GM12878 (cell line): ENCODE results near the gene TRIM72. TPM values are rescaled to one million over a fixed set of nuclear protein-coding genes. Genes with fewer than 3 reads are reported as not detected.

Source experiments
- ATAC-seq: fragments of 200-7000 bp; cut with Tn5 transposase; 3 replicates; pipeline ENCODE4 v1.9.1; 2020; ENCODE audit warnings: mild to moderate bottlenecking, moderate library complexity
- BruUV-seq: library from RNA; stranded (reverse); fragments of 400-500 nt; replicated peaks from 2 replicates; lab custom pipeline; 2021; lab: Mats Ljungman, UMichigan
- CTCF ChIA-PET: fragments of 300-600 bp; sonication (Branson Sonifier 250); formaldehyde crosslinking; extraction: SDS; loops from one replicate; lab custom pipeline; 2021; ENCODE audit warnings: inconsistent platforms; lab: Yijun Ruan, JAX
- POLR2A ChIA-PET: fragments of 350-600 bp; formaldehyde crosslinking; extraction: SDS; loops from one replicate; lab custom pipeline; 2021; ENCODE audit warnings: inconsistent platforms; lab: Charles Lee
- RAD21 ChIA-PET: fragments of 300-600 bp; sonication (Branson Sonifier 250); formaldehyde crosslinking; loops from one replicate; lab custom pipeline; 2023; ENCODE audit warnings: antibody characterized with exemption; ENCODE audit not compliant: unreplicated experiment; lab: Charles Lee
- SMC1A ChIA-PET: fragments of 300-600 bp; sonication (Branson Sonifier 250); formaldehyde crosslinking; loops from one replicate; lab custom pipeline; 2023; ENCODE audit not compliant: unreplicated experiment, uncharacterized antibody; lab: Charles Lee
- DNase-seq: peaks from one replicate; pipeline ENCODE4 v3.0.0-alpha.2; 2011; ENCODE audit warnings: low read depth, low spot score
- FAIRE-seq: peaks from 3 replicates; lab custom pipeline; 2011; peaks lifted over from hg19 to GRCh38; lab: Jason Lieb, UNC
- H2AFZ ChIP-seq: 2 replicates; pipeline ENCODE4 v1.6.0; 2011; ENCODE audit warnings: low read depth, low read length, control low read depth; ENCODE audit not compliant: control insufficient read depth
- H3K27ac ChIP-seq: 2 replicates; pipeline ENCODE4 v1.5.1; 2011; ENCODE audit warnings: control low read depth; ENCODE audit not compliant: control insufficient read depth, insufficient read depth
- H3K27me3 ChIP-seq, 2 experiments: replicated peaks in 1 of 2; 2 replicates each; pipeline versions ENCODE4 v1.6.0 to v1.6.1; 2011; ENCODE audit warnings: low read length in 1 of 2; ENCODE audit not compliant: control insufficient read depth in 2 of 2, insufficient read depth in 2 of 2
- H3K36me3 ChIP-seq, 2 experiments: 2 replicates each; pipeline ENCODE4 v1.5.1; 2011; ENCODE audit warnings: low read length in 1 of 2; ENCODE audit not compliant: control insufficient read depth in 2 of 2, insufficient read depth in 2 of 2
- H3K4me1 ChIP-seq: 2 replicates; pipeline ENCODE4 v1.6.1; 2011; ENCODE audit warnings: mild to moderate bottlenecking, low read length, moderate library complexity, mixed read lengths; ENCODE audit not compliant: control insufficient read depth, insufficient read depth
- H3K4me2 ChIP-seq: 2 replicates; pipeline ENCODE4 v1.6.0; 2011; ENCODE audit warnings: control low read depth; ENCODE audit not compliant: control insufficient read depth, insufficient read depth
- H3K4me3 ChIP-seq: fragments of 200-600 bp; sonication (generic); 2 replicates; pipeline ENCODE4 v1.5.1; 2016
- H3K79me2 ChIP-seq: 2 replicates; pipeline ENCODE4 v1.6.0; 2011; ENCODE audit warnings: low read length; ENCODE audit not compliant: control insufficient read depth, insufficient read depth
- H3K9ac ChIP-seq: 2 replicates; pipeline ENCODE4 v1.8.0; 2011; ENCODE audit warnings: low read length, control low read depth, mixed read lengths; ENCODE audit not compliant: control insufficient read depth, insufficient read depth
- H3K9me3 ChIP-seq: replicated peaks from 3 replicates; pipeline ENCODE4 v1.5.1; 2011; ENCODE audit warnings: mild to moderate bottlenecking, low read length; ENCODE audit not compliant: control insufficient read depth, insufficient read depth
- H4K20me1 ChIP-seq: 2 replicates; pipeline ENCODE4 v1.6.0; 2011; ENCODE audit not compliant: control insufficient read depth, insufficient read depth
- ATF7 ChIP-seq: fragments of 450-650 bp; IDR thresholded peaks from 2 replicates; pipeline ENCODE4 v1.6.1; 2016; ENCODE audit warnings: low read depth, mild to moderate bottlenecking
- NFYB ChIP-seq: IDR thresholded peaks from 2 replicates; pipeline ENCODE4 v1.6.1; 2011; ENCODE audit warnings: low read depth, mild to moderate bottlenecking, low read length, improper control_type of control experiment, moderate library complexity; ENCODE audit not compliant: insufficient read depth
- RB1 ChIP-seq: fragments of 450-650 bp; formaldehyde crosslinking; IDR thresholded peaks from 2 replicates; pipeline ENCODE4 v1.6.1; 2017; ENCODE audit warnings: mild to moderate bottlenecking, borderline replicate concordance
- SIX5 ChIP-seq: IDR thresholded peaks from 2 replicates; pipeline ENCODE4 v1.6.1; 2011; ENCODE audit warnings: mild to moderate bottlenecking, low read depth, low read length, moderate library complexity; ENCODE audit not compliant: severe bottlenecking
- STAT1 ChIP-seq: fragments of 450-650 bp; conservative IDR thresholded peaks from 2 replicates; pipeline ENCODE4 v1.6.1; 2014; ENCODE audit warnings: antibody characterized with exemption, mild to moderate bottlenecking
- WGBS: methylation state at CpG from one replicate; pipeline ENCODE4 v1.1.6; 2016; ENCODE audit warnings: low lambda C conversion rate; ENCODE audit not compliant: insufficient replicate concordance, insufficient coverage; ENCODE audit errors: missing lambda C conversion rate; 5-methylcytosine and 5-hydroxymethylcytosine counted together
- in situ Hi-C: fragments of 300-500 bp; cut with MboI; formaldehyde crosslinking; loops from 9 replicates; pipeline ENCODE4 v1.14.3; 2018; ENCODE audit warnings: mixed read lengths
- intact Hi-C: fragments of 100-400 bp; cut with micrococcal nuclease; formaldehyde crosslinking; loops from one replicate; pipeline ENCODE4 v1.14.2; 2022; ENCODE audit not compliant: unreplicated experiment
- polyA plus RNA-seq, 11 experiments: library from polyadenylated mRNA; depleted of rRNA in 4 of 11; unstranded in 6 of 11; stranded (reverse) in 5 of 11; fragments of >200 nt; fragmentation: Nextera tagmentation in 4 of 11; fragmentation: Illumina TruSeq in 1 of 11; extraction: Ambion mirVana in 4 of 11; extraction: Trizol in 1 of 11; gene quantifications; 1 replicate in 1 of 11; 2 replicates in 10 of 11; pipeline versions ENCODE4 v1.2.1 to v1.2.3, GENCODE V29; 2011 to 2016; ENCODE audit warnings: inconsistent platforms in 2 of 11, missing spikeins in 2 of 11, low read depth in 1 of 11
- total RNA-seq, 4 experiments: library from RNA; depleted of rRNA in 3 of 4; stranded (reverse); fragments of >200 nt in 3 of 4; fragmentation: Illumina TruSeq in 1 of 4; extraction: Trizol in 1 of 4; gene quantifications; 2 replicates each; pipeline versions ENCODE4 v1.2.1 to v1.2.3, GENCODE V29; 2013 to 2021
- TF ChIP-seq, protein P1 (sequence below): fragments of 450-650 bp; IDR thresholded peaks from 2 replicates; pipeline ENCODE4 v1.6.1; 2016; ENCODE audit warnings: mild to moderate bottlenecking
- TF ChIP-seq, protein P2 (sequence below): fragments of 450-650 bp; formaldehyde crosslinking; IDR thresholded peaks from 2 replicates; pipeline ENCODE4 v1.4.0; 2022; ENCODE audit warnings: mild to moderate bottlenecking, moderate library complexity
- TF ChIP-seq, protein P3 (sequence below): fragments of 450-650 bp; IDR thresholded peaks from 2 replicates; pipeline ENCODE4 v1.6.1; 2014; ENCODE audit warnings: mild to moderate bottlenecking
- TF ChIP-seq, protein P4 (sequence below): fragments of 150-350 bp; IDR thresholded peaks from 2 replicates; pipeline ENCODE4 v1.6.1; 2014; ENCODE audit warnings: mild to moderate bottlenecking, low read depth, low read length

TRIM72 gene
- total and polyA plus RNA-seq, 10 of the 15 experiments (the other 5 are each of a cell fraction or from before 2014, with no cell fraction given): 0.03 to 1.2 (median 0.23) TPM; not detected in 1

DNA sequence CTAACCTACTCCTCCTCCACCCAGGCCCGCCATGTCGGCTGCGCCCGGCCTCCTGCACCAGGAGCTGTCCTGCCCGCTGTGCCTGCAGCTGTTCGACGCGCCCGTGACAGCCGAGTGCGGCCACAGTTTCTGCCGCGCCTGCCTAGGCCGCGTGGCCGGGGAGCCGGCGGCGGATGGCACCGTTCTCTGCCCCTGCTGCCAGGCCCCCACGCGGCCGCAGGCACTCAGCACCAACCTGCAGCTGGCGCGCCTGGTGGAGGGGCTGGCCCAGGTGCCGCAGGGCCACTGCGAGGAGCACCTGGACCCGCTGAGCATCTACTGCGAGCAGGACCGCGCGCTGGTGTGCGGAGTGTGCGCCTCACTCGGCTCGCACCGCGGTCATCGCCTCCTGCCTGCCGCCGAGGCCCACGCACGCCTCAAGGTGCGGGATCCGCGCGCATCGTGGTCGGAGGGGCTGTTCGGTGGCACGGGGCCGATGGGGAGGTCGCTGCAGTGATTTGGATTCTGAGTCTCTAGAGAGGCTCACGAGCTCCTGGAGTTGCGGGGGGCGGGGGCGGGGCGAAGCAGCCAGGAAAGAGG lies 878 bp downstream of the TRIM72 start:
- ATAC-seq: peak; percentile 9
- H3K27me3 ChIP-seq: peaks cover 14 to 18% of the 10 kb centered on the region in 2 experiments
- intact Hi-C loops: no loop called here
- 24% methylated on average over 58 of the region's 58 CpGs for WGBS
- H3K27ac ChIP-seq: no peak overlapping the region
- peaks cover 14% of the 10 kb centered on the region for H3K4me1 ChIP-seq
- POLR2A ChIA-PET: interaction anchor here (0.6 kb wide), 1 partner anchor 119 kb away, joined by 3 read pairs; no protein-coding TSS in a partner anchor
- no peaks in the 10 kb centered on the region for H3K79me2 ChIP-seq
- no peaks in the 10 kb centered on the region for H3K9me3 ChIP-seq
- H3K9ac ChIP-seq: no peak overlapping the region
- in situ Hi-C loops: no loop called here
- no peaks in the 10 kb centered on the region for H3K36me3 ChIP-seq
- H4K20me1 ChIP-seq: no peaks in the 10 kb centered on the region
- H3K4me2 ChIP-seq: peak overlapping the region; percentile 64
- DNase-seq: no peak
- RAD21 ChIA-PET: no interaction called here
- no TSS peak for BruUV-seq
- no peak overlapping the region for H2AFZ ChIP-seq
- SMC1A ChIA-PET: no interaction called here
- FAIRE-seq: no peak
- no peak overlapping the region for H3K4me3 ChIP-seq
- CTCF ChIA-PET: no interaction called here
- TF ChIP-seq, protein P1, sequence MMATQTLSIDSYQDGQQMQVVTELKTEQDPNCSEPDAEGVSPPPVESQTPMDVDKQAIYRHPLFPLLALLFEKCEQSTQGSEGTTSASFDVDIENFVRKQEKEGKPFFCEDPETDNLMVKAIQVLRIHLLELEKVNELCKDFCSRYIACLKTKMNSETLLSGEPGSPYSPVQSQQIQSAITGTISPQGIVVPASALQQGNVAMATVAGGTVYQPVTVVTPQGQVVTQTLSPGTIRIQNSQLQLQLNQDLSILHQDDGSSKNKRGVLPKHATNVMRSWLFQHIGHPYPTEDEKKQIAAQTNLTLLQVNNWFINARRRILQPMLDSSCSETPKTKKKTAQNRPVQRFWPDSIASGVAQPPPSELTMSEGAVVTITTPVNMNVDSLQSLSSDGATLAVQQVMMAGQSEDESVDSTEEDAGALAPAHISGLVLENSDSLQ: no peak
- TF ChIP-seq, protein P2, sequence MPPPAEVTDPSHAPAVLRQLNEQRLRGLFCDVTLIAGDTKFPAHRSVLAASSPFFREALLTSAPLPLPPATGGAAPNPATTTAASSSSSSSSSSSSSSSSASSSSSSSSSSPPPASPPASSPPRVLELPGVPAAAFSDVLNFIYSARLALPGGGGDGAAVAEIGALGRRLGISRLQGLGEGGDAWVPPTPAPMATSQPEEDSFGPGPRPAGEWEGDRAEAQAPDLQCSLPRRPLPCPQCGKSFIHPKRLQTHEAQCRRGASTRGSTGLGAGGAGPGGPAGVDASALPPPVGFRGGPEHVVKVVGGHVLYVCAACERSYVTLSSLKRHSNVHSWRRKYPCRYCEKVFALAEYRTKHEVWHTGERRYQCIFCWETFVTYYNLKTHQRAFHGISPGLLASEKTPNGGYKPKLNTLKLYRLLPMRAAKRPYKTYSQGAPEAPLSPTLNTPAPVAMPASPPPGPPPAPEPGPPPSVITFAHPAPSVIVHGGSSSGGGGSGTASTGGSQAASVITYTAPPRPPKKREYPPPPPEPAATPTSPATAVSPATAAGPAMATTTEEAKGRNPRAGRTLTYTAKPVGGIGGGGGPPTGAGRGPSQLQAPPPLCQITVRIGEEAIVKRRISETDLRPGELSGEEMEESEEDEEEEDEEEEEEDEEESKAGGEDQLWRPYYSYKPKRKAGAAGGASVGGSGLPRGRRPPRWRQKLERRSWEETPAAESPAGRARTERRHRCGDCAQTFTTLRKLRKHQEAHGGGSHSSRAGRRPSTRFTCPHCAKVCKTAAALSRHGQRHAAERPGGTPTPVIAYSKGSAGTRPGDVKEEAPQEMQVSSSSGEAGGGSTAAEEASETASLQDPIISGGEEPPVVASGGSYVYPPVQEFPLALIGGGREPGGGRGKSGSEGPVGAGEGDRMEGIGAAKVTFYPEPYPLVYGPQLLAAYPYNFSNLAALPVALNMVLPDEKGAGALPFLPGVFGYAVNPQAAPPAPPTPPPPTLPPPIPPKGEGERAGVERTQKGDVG (CRISPR knock-in tag): no peak
- TF ChIP-seq, protein P3, sequence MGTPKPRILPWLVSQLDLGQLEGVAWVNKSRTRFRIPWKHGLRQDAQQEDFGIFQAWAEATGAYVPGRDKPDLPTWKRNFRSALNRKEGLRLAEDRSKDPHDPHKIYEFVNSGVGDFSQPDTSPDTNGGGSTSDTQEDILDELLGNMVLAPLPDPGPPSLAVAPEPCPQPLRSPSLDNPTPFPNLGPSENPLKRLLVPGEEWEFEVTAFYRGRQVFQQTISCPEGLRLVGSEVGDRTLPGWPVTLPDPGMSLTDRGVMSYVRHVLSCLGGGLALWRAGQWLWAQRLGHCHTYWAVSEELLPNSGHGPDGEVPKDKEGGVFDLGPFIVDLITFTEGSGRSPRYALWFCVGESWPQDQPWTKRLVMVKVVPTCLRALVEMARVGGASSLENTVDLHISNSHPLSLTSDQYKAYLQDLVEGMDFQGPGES: no peak
- TF ChIP-seq NFYB (no peak), ATF7 (no peak), STAT1 (no peak), SIX5 (no peak), RB1 (no peak)
- TF ChIP-seq, protein P4, sequence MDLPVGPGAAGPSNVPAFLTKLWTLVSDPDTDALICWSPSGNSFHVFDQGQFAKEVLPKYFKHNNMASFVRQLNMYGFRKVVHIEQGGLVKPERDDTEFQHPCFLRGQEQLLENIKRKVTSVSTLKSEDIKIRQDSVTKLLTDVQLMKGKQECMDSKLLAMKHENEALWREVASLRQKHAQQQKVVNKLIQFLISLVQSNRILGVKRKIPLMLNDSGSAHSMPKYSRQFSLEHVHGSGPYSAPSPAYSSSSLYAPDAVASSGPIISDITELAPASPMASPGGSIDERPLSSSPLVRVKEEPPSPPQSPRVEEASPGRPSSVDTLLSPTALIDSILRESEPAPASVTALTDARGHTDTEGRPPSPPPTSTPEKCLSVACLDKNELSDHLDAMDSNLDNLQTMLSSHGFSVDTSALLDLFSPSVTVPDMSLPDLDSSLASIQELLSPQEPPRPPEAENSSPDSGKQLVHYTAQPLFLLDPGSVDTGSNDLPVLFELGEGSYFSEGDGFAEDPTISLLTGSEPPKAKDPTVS: no peak
